DMS53 treated with DMSO at 0.1 percent for 48 hours (cell line): ENCODE measurements around the gene SBK3.
"Not testable (repeated sequence)": the region's sequence is repeated elsewhere in the genome, so short reads cannot be mapped to it uniquely, and the experiment has no call there.

Experiments
- DNase-seq: peaks from one replicate; lab custom pipeline; 2025; ENCODE audit not compliant: unreplicated experiment; lab: John Stamatoyannopoulos, UW

The SBK3 gene

DNA sequence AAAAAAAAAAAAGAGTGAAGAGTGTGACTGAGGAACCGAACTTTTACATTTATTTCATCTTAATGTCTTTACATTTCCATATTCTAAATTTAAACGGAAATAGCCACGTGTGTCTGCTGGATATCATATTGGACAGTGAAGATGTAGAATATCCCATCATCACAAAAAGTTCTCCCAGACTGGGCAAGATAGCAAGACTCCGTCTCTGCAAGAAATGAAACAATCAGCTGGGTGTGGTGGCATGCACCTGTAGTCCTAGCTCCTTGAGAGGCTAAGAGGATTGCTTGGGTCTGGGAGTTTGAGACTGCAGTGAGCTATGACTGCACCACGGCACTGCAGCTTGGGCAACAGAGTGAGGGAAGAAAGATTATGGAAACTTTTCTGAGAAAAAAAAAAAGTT is 31.4 kb upstream of the SBK3 start:
- no peak for DNase-seq

DNA sequence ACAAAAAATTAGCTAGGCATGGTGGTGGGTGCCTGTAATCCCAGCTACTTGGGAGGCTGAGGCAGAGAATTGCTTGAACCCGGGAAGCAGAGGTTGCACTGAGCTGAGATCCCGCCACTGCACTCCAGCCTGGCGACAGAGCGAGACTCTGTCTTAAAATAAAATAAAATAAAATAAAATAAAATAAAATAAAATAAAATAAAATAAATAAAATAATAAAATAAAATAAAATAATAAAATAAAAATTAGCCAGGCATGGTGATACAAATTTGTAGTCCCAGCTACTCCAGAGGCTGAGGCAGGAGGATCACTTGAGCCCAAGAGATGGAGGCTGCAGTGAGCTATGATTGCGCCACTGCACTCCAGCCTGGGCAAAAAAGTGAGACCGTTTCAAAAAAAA is 28.6 kb upstream of the SBK3 start:
- DNase-seq, result not testable (repeated sequence)

- not testable (repeated sequence) for DNase-seq
These were observed 24.1 kb upstream of the SBK3 start for GRCh38 chr19:55569477-55569876.

DNA sequence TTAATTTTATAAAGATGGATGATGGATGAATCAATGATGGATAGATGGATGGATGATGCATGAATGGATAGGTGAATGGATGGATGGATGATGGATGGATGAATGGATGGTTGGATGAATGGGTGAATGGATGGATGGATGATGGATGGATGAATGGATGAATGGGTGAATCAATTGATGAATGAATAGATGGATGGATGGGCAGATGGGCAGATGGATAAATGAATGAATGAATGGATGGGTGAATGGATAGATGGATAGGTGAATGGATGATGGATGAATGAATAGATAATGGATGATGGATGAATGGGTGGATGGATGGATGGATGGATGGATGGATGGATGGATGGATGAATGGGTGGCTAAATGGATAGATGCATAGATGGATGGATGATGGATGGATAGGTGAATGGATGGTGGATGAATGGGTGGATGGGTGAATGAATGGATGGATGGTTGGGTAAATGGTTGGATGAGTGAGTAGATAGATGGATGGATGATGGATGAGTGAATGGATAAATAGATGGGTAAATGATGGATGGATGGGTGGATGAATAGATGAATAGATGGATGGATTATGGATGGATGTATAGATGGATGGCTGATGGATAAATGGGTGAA is 22.5 kb upstream of the SBK3 start:
- no peak for DNase-seq

DNA sequence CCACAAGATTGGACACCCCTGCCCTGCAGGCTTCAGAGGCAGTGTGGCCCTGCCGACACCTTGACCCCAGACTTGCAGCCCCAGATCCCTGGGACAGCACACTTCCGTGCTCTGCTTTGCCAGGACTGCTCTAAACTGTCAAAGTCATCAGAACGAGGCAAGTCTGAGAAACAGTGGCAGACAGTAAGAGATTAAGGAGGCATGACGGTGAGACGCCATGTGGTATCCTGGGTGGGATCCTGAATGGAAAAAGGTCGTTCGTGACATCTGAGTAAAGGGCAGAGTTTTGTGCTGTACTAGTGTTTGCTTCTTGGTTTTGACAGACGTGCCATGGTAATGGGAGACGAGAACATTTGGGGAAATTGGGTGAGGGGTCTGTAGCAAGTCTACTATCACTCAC is 21.5 kb upstream of the SBK3 start:
- no peak for DNase-seq

DNA sequence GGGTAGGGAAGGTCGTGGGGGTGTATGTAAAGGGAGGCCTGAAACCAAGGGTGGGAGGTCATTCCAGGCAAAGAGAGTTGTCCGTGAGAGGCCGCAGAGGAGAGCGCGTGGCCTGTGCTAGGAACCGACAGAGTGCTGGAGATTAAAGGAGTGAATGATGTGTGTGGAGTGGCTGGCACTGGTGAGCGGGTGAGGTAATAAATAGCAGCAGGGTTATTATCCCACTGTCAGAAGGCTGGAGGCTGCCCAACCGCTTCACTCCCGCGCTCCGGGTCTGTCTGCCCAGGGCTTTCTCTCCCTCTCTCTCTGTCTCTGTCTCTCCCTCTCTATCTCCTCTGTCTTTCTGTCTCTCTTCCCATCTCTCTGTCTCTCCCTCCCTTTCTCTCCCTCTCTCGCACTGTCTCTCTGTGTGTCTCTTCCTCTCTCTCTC is 17.9 kb upstream of the SBK3 start:
- DNase-seq, result no peak

- DNase-seq, result no peak
These were observed 14.3 kb upstream of the SBK3 start for GRCh38 chr19:55559684-55560083.

DNA sequence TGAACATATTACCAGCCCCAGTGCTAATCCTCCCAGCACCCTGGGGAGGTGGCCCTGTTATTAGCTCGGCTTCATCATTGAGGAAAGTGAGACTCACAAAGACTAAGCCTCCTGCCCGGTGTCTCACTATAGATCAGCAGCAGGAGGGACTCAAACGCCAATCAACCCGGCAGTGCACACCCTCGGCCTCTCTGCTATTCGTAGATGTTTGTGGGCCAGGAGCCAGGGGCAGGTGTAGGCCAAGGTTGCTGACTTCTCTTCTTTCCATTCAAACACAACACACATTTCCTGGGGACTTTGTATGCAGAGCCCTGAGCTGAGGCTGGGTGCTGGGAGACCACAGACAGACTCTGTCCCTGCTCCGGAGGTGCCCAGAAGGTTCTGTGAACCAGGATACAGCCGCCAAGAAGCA is 9.4 kb upstream of the SBK3 start:
- no peak for DNase-seq

DNA sequence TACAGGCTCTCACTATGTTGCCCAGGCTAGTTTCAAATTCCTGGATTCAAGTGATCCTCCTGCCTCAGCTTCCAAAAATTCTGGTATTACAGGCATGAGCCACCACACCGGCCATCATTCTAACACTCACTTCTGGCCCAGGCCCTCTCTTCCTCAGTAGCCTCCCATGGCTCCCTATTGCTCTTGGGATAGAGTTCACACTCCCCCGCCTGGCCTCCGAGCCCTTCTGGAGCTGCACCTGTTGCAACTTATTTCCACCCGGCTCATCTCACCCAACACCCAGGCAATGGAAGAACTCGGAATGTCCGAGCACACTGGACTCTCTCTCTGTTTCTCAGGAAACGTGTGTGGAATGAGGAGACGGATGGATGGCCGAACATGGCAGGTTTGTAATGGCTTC is 9.0 kb upstream of the SBK3 start:
- no peak for DNase-seq

DNA sequence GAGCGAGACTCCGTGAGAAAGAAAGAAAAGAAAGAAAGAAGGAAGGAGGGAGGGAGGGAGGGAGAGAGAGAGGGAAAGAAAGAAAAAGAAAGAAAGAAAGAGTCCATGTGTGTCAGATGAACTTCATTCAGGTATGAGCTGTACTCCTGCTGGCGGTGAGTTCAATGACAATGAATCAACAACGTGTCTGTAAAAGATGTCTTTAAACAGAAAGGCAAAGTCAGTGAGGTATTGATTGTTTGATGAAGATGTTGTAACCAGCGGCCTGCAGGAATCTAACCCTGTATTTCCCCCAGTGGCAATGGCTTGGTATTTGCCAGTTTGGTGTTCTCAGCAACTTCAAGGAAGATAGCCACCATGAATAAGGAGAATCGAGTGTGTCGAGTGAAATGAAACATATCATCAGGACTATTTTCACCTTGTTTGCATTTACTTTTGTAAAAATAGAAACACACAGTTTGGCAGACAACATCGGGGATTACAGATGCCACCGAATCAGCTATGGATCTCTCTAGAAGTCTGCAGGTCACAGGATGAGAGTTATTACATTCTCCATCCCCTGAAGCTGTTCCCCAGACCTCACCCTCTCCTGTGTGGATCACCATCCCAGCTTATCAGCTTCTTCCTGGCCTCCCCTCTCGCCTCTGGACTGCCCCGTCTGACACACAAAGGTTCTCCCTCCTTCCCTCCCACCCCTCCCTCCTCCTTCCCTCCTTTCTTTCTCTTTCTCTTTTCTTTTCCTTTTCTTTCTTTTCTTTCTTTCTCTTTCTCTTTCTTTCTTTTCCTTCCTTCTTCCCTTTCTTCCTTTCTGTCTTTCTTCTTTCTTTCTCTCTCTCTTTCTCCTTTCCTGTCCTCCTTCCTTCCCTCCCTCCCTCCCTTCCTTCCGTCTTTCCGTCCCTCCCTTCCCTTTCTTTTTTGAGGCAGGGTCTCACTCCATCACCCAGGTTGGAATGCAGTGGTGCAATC is 8.2 kb upstream of the SBK3 start:
- DNase-seq, result no peak

DNA sequence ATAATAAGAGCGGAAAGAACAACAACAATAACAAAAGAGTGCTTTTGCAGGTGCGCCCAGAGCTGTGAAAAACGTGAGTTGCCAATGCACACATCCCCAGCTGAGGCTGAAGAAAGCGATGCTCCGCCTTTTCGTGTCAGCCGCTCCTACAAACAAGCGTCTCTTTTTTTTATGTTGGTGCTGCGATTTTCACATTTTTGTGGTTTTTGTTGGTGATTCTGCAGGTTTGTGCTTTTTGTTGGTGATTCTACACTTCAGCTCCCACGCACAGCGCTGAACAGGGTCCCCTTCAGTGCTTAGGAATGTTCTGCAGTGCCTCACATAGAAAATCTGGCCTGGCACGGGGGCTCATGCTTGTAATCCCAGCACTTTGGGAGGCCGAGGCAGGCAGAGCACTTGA is 7.3 kb upstream of the SBK3 start:
- DNase-seq, result no peak

DNA sequence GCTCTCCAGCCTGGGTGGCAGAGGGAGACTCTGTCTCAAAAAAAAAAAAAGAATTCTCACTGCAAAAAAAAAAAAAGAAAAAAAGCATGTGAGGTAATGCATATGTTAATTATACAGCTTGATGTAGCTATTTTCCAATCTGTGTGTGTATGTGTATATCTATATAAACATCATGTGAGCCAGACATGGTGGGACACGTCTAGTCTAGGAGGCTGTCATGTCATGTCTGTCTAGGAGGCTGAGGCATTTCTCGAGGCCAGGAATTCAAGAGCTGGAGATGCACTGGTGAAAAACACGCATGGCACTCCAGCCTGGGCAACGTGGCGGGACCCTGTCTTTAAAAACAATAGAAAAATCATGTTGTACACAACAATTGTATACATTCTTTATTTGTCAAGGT is 6.9 kb upstream of the SBK3 start:
- no peak for DNase-seq

DNA sequence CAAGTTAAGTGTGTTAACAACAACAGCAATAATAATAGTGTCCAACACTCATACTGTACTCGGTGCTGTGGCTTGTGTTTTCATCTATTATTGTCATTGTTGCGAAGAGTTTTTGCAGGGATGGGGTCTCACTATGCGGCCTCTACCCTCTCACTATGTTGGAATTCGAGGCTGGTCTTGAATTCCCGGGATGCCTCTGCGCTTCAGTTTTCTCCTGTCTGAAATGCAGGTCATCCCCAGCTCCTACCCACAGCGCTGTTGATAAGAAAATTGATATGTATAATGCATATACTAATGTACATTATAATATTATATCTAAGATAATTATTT is 4.9 kb upstream of the SBK3 start:
- no peak for DNase-seq

DNA sequence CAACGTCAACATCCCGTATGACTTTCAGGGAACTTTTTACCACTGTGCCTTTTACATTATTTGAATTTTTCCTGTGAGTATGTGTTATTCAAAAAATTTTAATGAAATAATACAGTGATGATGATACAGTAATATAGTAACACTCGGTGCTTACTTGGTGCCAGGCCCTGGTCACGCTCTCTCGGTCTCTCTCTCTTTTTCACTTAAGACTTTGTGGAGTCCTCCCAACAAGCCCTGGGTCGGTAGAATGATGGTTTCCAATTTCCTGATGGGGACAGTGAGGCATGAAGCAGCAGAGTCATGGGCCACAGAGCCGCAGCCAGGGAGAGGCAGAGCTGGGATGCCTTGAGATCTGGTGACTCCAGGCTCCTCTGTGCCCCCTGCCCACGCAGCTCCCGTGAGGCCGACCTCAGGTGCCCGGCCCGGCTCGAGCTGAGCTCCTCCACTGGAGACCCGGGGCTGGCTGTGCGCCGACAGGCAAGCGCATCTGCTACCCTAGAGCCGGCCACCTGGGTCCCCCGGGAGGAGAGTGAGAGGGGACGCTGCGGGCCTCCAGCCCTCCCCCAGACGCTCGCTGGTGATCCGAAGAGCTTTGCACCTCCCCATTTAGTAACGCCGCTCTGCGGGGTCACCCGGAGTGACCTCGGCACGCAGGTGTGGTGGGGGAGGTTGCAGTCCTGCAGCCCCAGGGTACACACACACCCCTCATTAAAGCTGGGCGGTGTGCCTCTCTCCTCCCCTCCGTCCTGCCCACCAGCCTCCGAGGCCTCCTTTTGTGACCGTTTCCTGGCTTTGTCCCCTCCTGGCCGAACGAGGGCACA is 4.4 kb upstream of the SBK3 start:
- peak; percentile 77 for DNase-seq

- DNase-seq, result no peak
These were observed 1.7 kb upstream of the SBK3 start for GRCh38 chr19:55546822-55547614.

GRCh38 chr19:55546011-55546410 is 668 bp upstream of the SBK3 start:
- no peak for DNase-seq

GRCh38 chr19:55544776-55545439 is 435 bp downstream of the SBK3 start:
- DNase-seq, result no peak

DNA sequence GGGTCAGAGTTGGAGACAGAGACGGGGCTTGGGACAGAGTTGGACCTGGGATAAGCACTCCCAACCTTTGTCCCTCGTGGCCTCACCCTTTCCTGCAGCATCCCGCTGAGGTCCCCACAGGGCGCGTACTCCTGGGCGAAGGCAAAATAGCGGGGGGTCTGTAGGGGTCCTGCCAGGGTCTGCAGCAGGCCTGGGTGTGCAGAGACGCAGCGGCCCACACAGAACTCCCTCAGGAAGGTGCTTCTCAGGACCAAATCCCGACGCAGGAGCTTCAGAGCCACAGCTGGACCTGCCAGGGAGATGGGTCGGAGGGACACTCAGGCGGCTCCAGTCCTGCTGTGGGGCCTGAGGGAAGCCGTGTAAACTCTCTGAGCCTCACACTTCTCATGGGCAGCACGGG is 1.3 kb downstream of the SBK3 start:
- no peak for DNase-seq

GRCh38 chr19:55543567-55543966 is 1.8 kb downstream of the SBK3 start:
- DNase-seq, result no peak

- DNase-seq, result no peak
These were observed 3.0 kb downstream of the SBK3 start for GRCh38 chr19:55542292-55542855.
